HEK293 (cell line): ENCODE results near the gene ACIN1.

Experiments
- CTCF ChIA-PET: fragments of 350-600 bp; formaldehyde crosslinking; extraction: SDS; loops from one replicate; lab custom pipeline; 2021; ENCODE audit warnings: antibody characterized with exemption; lab: Yijun Ruan, JAX
- POLR2A ChIA-PET: fragments of 300-600 bp; formaldehyde crosslinking; extraction: SDS; loops from one replicate; lab custom pipeline; 2020; ENCODE audit warnings: antibody characterized with exemption, inconsistent platforms; lab: Yijun Ruan, JAX
- H3K27ac ChIP-seq: fragments of 200-500 bp; sonication (Bioruptor generic); 2 replicates; pipeline ENCODE4 v1.5.1; 2014; ENCODE audit warnings: low read depth, low read length, control low read depth, inconsistent platforms; ENCODE audit errors: extremely low read depth
- H3K36me3 ChIP-seq, 2 experiments: fragments of 200-500 bp in 1 of 2; sonication (Bioruptor generic) in 1 of 2; 1 replicate in 1 of 2; 2 replicates in 1 of 2; pipeline ENCODE4 v1.5.1; 2014 to 2017; ENCODE audit warnings: inconsistent platforms in 2 of 2, low read length in 2 of 2; ENCODE audit not compliant: control insufficient read depth in 2 of 2, insufficient read depth in 1 of 2
- H3K4me1 ChIP-seq: fragments of 200-500 bp; sonication (Bioruptor generic); 2 replicates; pipeline ENCODE4 v1.5.1; 2014; ENCODE audit warnings: mild to moderate bottlenecking, low read length, inconsistent platforms; ENCODE audit not compliant: control insufficient read depth, insufficient read depth
- H3K4me3 ChIP-seq: 2 replicates; pipeline ENCODE4 v1.5.1; 2011; ENCODE audit warnings: low read depth, mild to moderate bottlenecking, control low read depth, low read length, moderate library complexity
- H3K9me3 ChIP-seq: fragments of 200-500 bp; sonication (Bioruptor generic); 2 replicates; pipeline ENCODE4 v1.5.1; 2014; ENCODE audit warnings: low read depth, low read length, inconsistent platforms; ENCODE audit not compliant: control insufficient read depth, insufficient read depth
- EGR2 ChIP-seq: fragments of 450-650 bp; formaldehyde crosslinking; IDR thresholded peaks from 2 replicates; pipeline ENCODE4 v1.5.1; 2016; ENCODE audit warnings: low read depth, missing biosample characterization, missing genetic modification characterization
- GLIS1 ChIP-seq: fragments of 450-650 bp; formaldehyde crosslinking; IDR thresholded peaks from 2 replicates; pipeline ENCODE4 v1.5.1; 2016; ENCODE audit warnings: missing biosample characterization, missing genetic modification characterization
- SCRT1 ChIP-seq: fragments of 450-650 bp; formaldehyde crosslinking; IDR thresholded peaks from 2 replicates; pipeline ENCODE4 v1.5.1; 2016; ENCODE audit warnings: missing biosample characterization, missing genetic modification characterization, borderline replicate concordance
- SP2 ChIP-seq: fragments of 450-650 bp; formaldehyde crosslinking; IDR thresholded peaks from 2 replicates; pipeline ENCODE4 v1.5.1; 2016; ENCODE audit warnings: missing biosample characterization, missing genetic modification characterization
- ZBTB11 ChIP-seq: fragments of 450-650 bp; formaldehyde crosslinking; conservative IDR thresholded peaks from 2 replicates; pipeline ENCODE4 v1.5.1; 2016; ENCODE audit warnings: low read depth, missing biosample characterization, missing genetic modification characterization
- ZFP3 ChIP-seq: fragments of 450-650 bp; formaldehyde crosslinking; IDR thresholded peaks from 2 replicates; pipeline ENCODE4 v1.5.1; 2016; ENCODE audit warnings: low read depth, missing biosample characterization, missing genetic modification characterization
- ZFP37 ChIP-seq: fragments of 450-650 bp; formaldehyde crosslinking; IDR thresholded peaks from 2 replicates; pipeline ENCODE4 v1.5.1; 2016; ENCODE audit warnings: missing biosample characterization, missing genetic modification characterization
- ZFP41 ChIP-seq: fragments of 450-650 bp; formaldehyde crosslinking; IDR thresholded peaks from 2 replicates; pipeline ENCODE4 v1.5.1; 2016; ENCODE audit warnings: missing biosample characterization, missing genetic modification characterization, borderline replicate concordance
- ZNF112 ChIP-seq: fragments of 450-650 bp; formaldehyde crosslinking; IDR thresholded peaks from 2 replicates; pipeline ENCODE4 v1.5.0; 2017; ENCODE audit warnings: missing biosample characterization, missing genetic modification characterization
- ZNF169 ChIP-seq: fragments of 450-650 bp; formaldehyde crosslinking; IDR thresholded peaks from 2 replicates; pipeline ENCODE4 v1.5.1; 2016; ENCODE audit warnings: missing biosample characterization, missing genetic modification characterization
- ZNF174 ChIP-seq: fragments of 450-650 bp; formaldehyde crosslinking; IDR thresholded peaks from 2 replicates; pipeline ENCODE4 v1.5.0; 2017; ENCODE audit warnings: missing biosample characterization, mild to moderate bottlenecking, missing genetic modification characterization
- ZNF18 ChIP-seq: fragments of 450-650 bp; formaldehyde crosslinking; IDR thresholded peaks from 2 replicates; pipeline ENCODE4 v1.5.1; 2016; ENCODE audit warnings: missing biosample characterization, missing genetic modification characterization
- ZNF24 ChIP-seq: fragments of 450-650 bp; formaldehyde crosslinking; IDR thresholded peaks from 2 replicates; pipeline ENCODE4 v1.5.1; 2016; ENCODE audit warnings: missing biosample characterization, missing genetic modification characterization
- ZNF266 ChIP-seq: fragments of 450-650 bp; formaldehyde crosslinking; IDR thresholded peaks from 2 replicates; pipeline ENCODE4 v1.5.1; 2016; ENCODE audit warnings: missing biosample characterization, missing genetic modification characterization, low read depth
- ZNF274 ChIP-seq, 2 experiments: fragments of 200-500 bp in 1 of 2; fragments of 450-650 bp in 1 of 2; sonication (Bioruptor generic) in 1 of 2; formaldehyde crosslinking in 1 of 2; IDR thresholded peaks; 2 replicates each; pipeline versions ENCODE4 v1.5.1 to v1.6.1; 2014 to 2016; ENCODE audit warnings: borderline replicate concordance in 1 of 2, inconsistent platforms in 1 of 2, low read length in 1 of 2, missing biosample characterization in 1 of 2, missing genetic modification characterization in 1 of 2
- ZNF311 ChIP-seq: fragments of 450-650 bp; formaldehyde crosslinking; IDR thresholded peaks from 2 replicates; pipeline ENCODE4 v1.5.1; 2017; ENCODE audit warnings: missing biosample characterization, missing genetic modification characterization, borderline replicate concordance
- ZNF354C ChIP-seq: fragments of 450-650 bp; formaldehyde crosslinking; IDR thresholded peaks from 2 replicates; pipeline ENCODE4 v1.5.1; 2016; ENCODE audit warnings: missing biosample characterization, missing genetic modification characterization, low read depth, borderline replicate concordance
- ZNF362 ChIP-seq: fragments of 450-650 bp; formaldehyde crosslinking; IDR thresholded peaks from 2 replicates; pipeline ENCODE4 v1.5.1; 2016; ENCODE audit warnings: missing biosample characterization, missing genetic modification characterization
- ZNF404 ChIP-seq: fragments of 450-650 bp; formaldehyde crosslinking; IDR thresholded peaks from 2 replicates; pipeline ENCODE4 v1.5.1; 2017; ENCODE audit warnings: missing biosample characterization, missing genetic modification characterization
- ZNF426 ChIP-seq: fragments of 450-650 bp; formaldehyde crosslinking; IDR thresholded peaks from 2 replicates; pipeline ENCODE4 v1.5.1; 2017; ENCODE audit warnings: missing biosample characterization, missing genetic modification characterization, mild to moderate bottlenecking, inconsistent platforms, moderate library complexity
- ZNF473 ChIP-seq: fragments of 450-650 bp; formaldehyde crosslinking; IDR thresholded peaks from 2 replicates; pipeline ENCODE4 v1.5.1; 2017; ENCODE audit warnings: missing biosample characterization, missing genetic modification characterization
- ZNF530 ChIP-seq: fragments of 450-650 bp; formaldehyde crosslinking; IDR thresholded peaks from 2 replicates; pipeline ENCODE4 v1.5.1; 2016; ENCODE audit warnings: low read depth, missing biosample characterization, missing genetic modification characterization
- ZNF585B ChIP-seq: fragments of 450-650 bp; formaldehyde crosslinking; IDR thresholded peaks from 2 replicates; pipeline ENCODE4 v1.5.1; 2016; ENCODE audit warnings: missing biosample characterization, missing genetic modification characterization
- ZNF658 ChIP-seq: fragments of 450-650 bp; formaldehyde crosslinking; IDR thresholded peaks from 2 replicates; pipeline ENCODE4; 2016; ENCODE audit warnings: missing biosample characterization, missing genetic modification characterization
- ZNF677 ChIP-seq: fragments of 450-650 bp; IDR thresholded peaks from 2 replicates; pipeline ENCODE4 v1.5.0; 2018; ENCODE audit warnings: missing biosample characterization, mild to moderate bottlenecking, missing genetic modification characterization, moderate library complexity
- ZNF692 ChIP-seq: fragments of 450-650 bp; formaldehyde crosslinking; IDR thresholded peaks from 2 replicates; pipeline ENCODE4 v1.5.1; 2016; ENCODE audit warnings: missing biosample characterization, missing genetic modification characterization
- ZNF776 ChIP-seq: fragments of 450-650 bp; formaldehyde crosslinking; IDR thresholded peaks from 2 replicates; pipeline ENCODE4 v1.5.0; 2017; ENCODE audit warnings: missing biosample characterization, missing genetic modification characterization, borderline replicate concordance
- ZNF791 ChIP-seq: fragments of 450-650 bp; formaldehyde crosslinking; IDR thresholded peaks from 2 replicates; pipeline ENCODE4 v1.5.1; 2016; ENCODE audit warnings: missing biosample characterization, missing genetic modification characterization
- ZSCAN23 ChIP-seq: fragments of 450-650 bp; formaldehyde crosslinking; IDR thresholded peaks from 2 replicates; pipeline ENCODE4 v1.5.1; 2016; ENCODE audit warnings: missing biosample characterization, missing genetic modification characterization

The ACIN1 gene

GRCh38 chr14:23127861-23128260 lies 32.9 kb upstream of the ACIN1 start:
- H3K4me3 ChIP-seq = no peak overlapping the region
- no peak for TF ChIP-seq ZNF18 (tag by site-specific recombination)
- TF ChIP-seq ZNF311 = no peak
- TF ChIP-seq SCRT1 (tag by site-specific recombination) = no peak
- TF ChIP-seq ZNF169 = no peak
- no peak for TF ChIP-seq ZNF677 (tag by site-specific recombination)
- TF ChIP-seq ZNF791 (tag by site-specific recombination) = no peak
- no peak for TF ChIP-seq ZFP41 (tag by site-specific recombination)
- no peak for TF ChIP-seq ZSCAN23 (tag by site-specific recombination)
- no peak for TF ChIP-seq ZNF174 (tag by site-specific recombination)
- TF ChIP-seq ZNF354C (tag by site-specific recombination) = no peak
- no peak for TF ChIP-seq ZNF426 (tag by site-specific recombination)
- no peak for TF ChIP-seq ZFP37 (tag by site-specific recombination)
- TF ChIP-seq ZNF658 (tag by site-specific recombination) = no peak
- no peak for TF ChIP-seq ZNF530 (tag by site-specific recombination)
- no peak for TF ChIP-seq SP2 (tag by site-specific recombination)
- TF ChIP-seq ZNF24 (tag by site-specific recombination) = no peak
- no peak for TF ChIP-seq ZNF473 (tag by site-specific recombination)
- TF ChIP-seq ZNF362 (tag by site-specific recombination) = no peak
- TF ChIP-seq GLIS1 (tag by site-specific recombination) = no peak
- no peak for TF ChIP-seq ZNF692 (tag by site-specific recombination)
- H3K27ac ChIP-seq = no peak overlapping the region
- POLR2A ChIA-PET = no interaction called here
- peaks cover 0 to 11% of the 10 kb centered on the region in 2 experiments; a peak in 2 of 3 replicates for H3K36me3 ChIP-seq
- no peaks in the 10 kb centered on the region for H3K9me3 ChIP-seq
- CTCF ChIA-PET = no interaction called here
- no peaks in the 10 kb centered on the region for H3K4me1 ChIP-seq

GRCh38 chr14:23126548-23127278 lies 31.8 kb upstream of the ACIN1 start:
- peaks cover 0 to 11% of the 10 kb centered on the region in 2 experiments; a peak in 1 of 3 replicates for H3K36me3 ChIP-seq
- H3K4me1 ChIP-seq = no peaks in the 10 kb centered on the region
- no peaks in the 10 kb centered on the region for H3K9me3 ChIP-seq
- ChIA-PET POLR2A (no interaction called here), CTCF (interaction anchor here (11.2 kb wide), 1 partner anchor 60 kb away, joined by 424 read pairs; the partner anchor contains the start of gene SLC7A8)
- no peak overlapping the region for H3K4me3 ChIP-seq
- no peak overlapping the region for H3K27ac ChIP-seq
- no peak for TF ChIP-seq ZNF404 (tag by site-specific recombination)
- no peak for TF ChIP-seq ZNF776 (tag by site-specific recombination)
- TF ChIP-seq ZBTB11 (tag by site-specific recombination) = no peak
- TF ChIP-seq ZNF585B (tag by site-specific recombination) = no peak
- TF ChIP-seq ZNF112 (tag by site-specific recombination) = no peak
- TF ChIP-seq ZNF274 (IDR thresholded peaks at IDR 0.05; ENCODE audit: low read length) = no peak
- no peak for TF ChIP-seq ZNF274 (tag by site-specific recombination; IDR thresholded peaks at IDR 0.05; ENCODE audit: borderline replicate concordance)
- TF ChIP-seq ZNF266 (tag by site-specific recombination) = no peak
- no peak for TF ChIP-seq ZFP3 (tag by site-specific recombination)
- peak; percentile 66 for TF ChIP-seq EGR2 (tag by site-specific recombination)
